HepG2 (cell line): ENCODE data around the gene CCL22. TPM values are rescaled to one million over a fixed set of nuclear protein-coding genes. Genes with fewer than 3 reads are reported as not detected.

ENCODE experiments used
- RBFOX2 ChIP-seq: fragments of 200-400 bp; formaldehyde crosslinking; IDR thresholded peaks from 2 replicates; pipeline ENCODE4 v1.6.1; 2017; ENCODE audit warnings: low read depth, mild to moderate bottlenecking, low read length
- REL ChIP-seq: sonication (generic); formaldehyde crosslinking; conservative IDR thresholded peaks from 2 replicates; pipeline ENCODE4 v1.8.0; 2022; ENCODE audit warnings: mild to moderate bottlenecking, missing genetic modification reagents, moderate library complexity
- TMF1 ChIP-seq: sonication (generic); formaldehyde crosslinking; IDR thresholded peaks from 2 replicates; pipeline ENCODE4 v1.8.1; 2022; ENCODE audit warnings: low read depth, missing genetic modification reagents
- TRIM24 ChIP-seq: sonication (generic); formaldehyde crosslinking; IDR thresholded peaks from 2 replicates; pipeline ENCODE4 v1.8.0; 2022; ENCODE audit warnings: mild to moderate bottlenecking, missing genetic modification reagents
- ZNF3 ChIP-seq: IDR thresholded peaks from 2 replicates; pipeline ENCODE4 v1.7.0; 2017; ENCODE audit warnings: inconsistent platforms
- ZNF609 ChIP-seq: sonication (generic); formaldehyde crosslinking; IDR thresholded peaks from 2 replicates; pipeline ENCODE4 v1.4.0; 2020; ENCODE audit warnings: mild to moderate bottlenecking, missing genetic modification reagents, borderline replicate concordance
- ZNF816 ChIP-seq: sonication (generic); formaldehyde crosslinking; IDR thresholded peaks from 2 replicates; pipeline ENCODE4 v1.8.0; 2022; ENCODE audit warnings: missing genetic modification reagents, mild to moderate bottlenecking, borderline replicate concordance
- ZSCAN9 ChIP-seq: IDR thresholded peaks from 2 replicates; pipeline ENCODE4 v1.6.1; 2016; ENCODE audit warnings: borderline replicate concordance
- polyA plus RNA-seq, 8 experiments: library from polyadenylated mRNA; depleted of rRNA in 3 of 8; stranded (reverse) in 7 of 8; unstranded in 1 of 8; fragments of >200 nt; fragmentation: Illumina TruSeq in 4 of 8; extraction: Trizol in 4 of 8; gene quantifications; 2 replicates each; pipeline versions ENCODE4 v1.2.1 to v1.2.3, GENCODE V29; 2011 to 2016; ENCODE audit warnings: low read depth in 4 of 8, missing spikeins in 1 of 8, mixed read lengths in 1 of 8; ENCODE audit not compliant: insufficient read depth in 1 of 8
- total RNA-seq, 5 experiments: library from RNA; depleted of rRNA; stranded (reverse); fragments of >200 nt; fragmentation: Illumina TruSeq; extraction: Trizol; gene quantifications; 2 replicates each; pipeline ENCODE4 v1.2.3, GENCODE V29; 2016; ENCODE audit warnings: low read depth in 1 of 5

Gene CCL22
- total and polyA plus RNA-seq, 2 of the 13 experiments (the other 11 are each of a cell fraction or from before 2014, with no cell fraction given) = not detected

GRCh38 chr16:57373117-57373947, 14.7 kb downstream of the CCL22 start (continued):
- TF ChIP-seq TMF1 (CRISPR knock-in tag) = peak; percentile 75; the same call in 1 of the 2 replicates
- TF ChIP-seq ZNF816 (CRISPR knock-in tag) = peak; percentile 8; the same call in 1 of the 2 replicates
- no peak for TF ChIP-seq ZNF3
- TF ChIP-seq REL (CRISPR knock-in tag) = no peak
- TF ChIP-seq RBFOX2 = no peak
- no peak for TF ChIP-seq TRIM24 (CRISPR knock-in tag)
- TF ChIP-seq ZSCAN9 (CRISPR knock-in tag) = no peak; the same call in none of the 2 replicates
- TF ChIP-seq ZNF609 (CRISPR knock-in tag) = peak; percentile 88; the same call in 1 of the 2 replicates
